Measurements from ENCODE around the gene TIGD3. TPM values are rescaled to one million over a fixed set of nuclear protein-coding genes. Genes with fewer than 3 reads are reported as not detected.

Gene TIGD3
- total and polyA plus RNA-seq, 2 of the 8 experiments (the other 6 are each of a cell fraction or from before 2014, with no cell fraction given), result 1.1 to 1.3 TPM

- TF ChIP-seq CHD7 (IDR thresholded peaks at IDR 0.05; ENCODE audit: insufficient replicate concordance, low read length) (no peak), POU5F1 (IDR thresholded peaks at IDR 0.05; ENCODE audit: low read depth, low read length) (no peak), POLR2AphosphoS5 (IDR thresholded peaks at IDR 0.05; ENCODE audit: low read depth, low read length) (no peak), HDAC2 (IDR thresholded peaks at IDR 0.05; ENCODE audit: borderline replicate concordance in 1 of 2, low read depth in 2 of 2, low read length in 2 of 2) (no peak), NRF1 (IDR thresholded peaks at IDR 0.05; ENCODE audit: low read depth, low read length) (no peak), SIRT6 (IDR thresholded peaks at IDR 0.05; ENCODE audit: low read length) (no peak), JUND (IDR thresholded peaks at IDR 0.05; ENCODE audit: low read length) (no peak), PHF8 (conservative IDR thresholded peaks at IDR 0.05; ENCODE audit: low read depth, low read length) (no peak), SP1 (IDR thresholded peaks at IDR 0.05; ENCODE audit: low read depth, low read length) (no peak), JUN (IDR thresholded peaks at IDR 0.05; ENCODE audit: low read depth, low read length) (no peak), NANOG (IDR thresholded peaks at IDR 0.05; ENCODE audit: insufficient read depth, low read depth, low read length, poor library complexity, severe bottlenecking) (no peak), SIN3A (conservative IDR thresholded peaks at IDR 0.05 in 1 of 2, IDR thresholded peaks at IDR 0.05 in 1 of 2; ENCODE audit: low read depth in 1 of 2, low read length in 2 of 2) (no peak)
Measured at GRCh38 chr11:65401803-65402248, 47.3 kb downstream of the TIGD3 start (continued).

All from H1 (cell line).